ENCODE measurements around the gene IL1RAP. TPM values are rescaled to one million over a fixed set of nuclear protein-coding genes. Genes with fewer than 3 reads are reported as not detected.

The IL1RAP gene
- total and polyA plus RNA-seq, 2 experiments from 2014 or later, result 3.6 to 5.0 TPM

DNA sequence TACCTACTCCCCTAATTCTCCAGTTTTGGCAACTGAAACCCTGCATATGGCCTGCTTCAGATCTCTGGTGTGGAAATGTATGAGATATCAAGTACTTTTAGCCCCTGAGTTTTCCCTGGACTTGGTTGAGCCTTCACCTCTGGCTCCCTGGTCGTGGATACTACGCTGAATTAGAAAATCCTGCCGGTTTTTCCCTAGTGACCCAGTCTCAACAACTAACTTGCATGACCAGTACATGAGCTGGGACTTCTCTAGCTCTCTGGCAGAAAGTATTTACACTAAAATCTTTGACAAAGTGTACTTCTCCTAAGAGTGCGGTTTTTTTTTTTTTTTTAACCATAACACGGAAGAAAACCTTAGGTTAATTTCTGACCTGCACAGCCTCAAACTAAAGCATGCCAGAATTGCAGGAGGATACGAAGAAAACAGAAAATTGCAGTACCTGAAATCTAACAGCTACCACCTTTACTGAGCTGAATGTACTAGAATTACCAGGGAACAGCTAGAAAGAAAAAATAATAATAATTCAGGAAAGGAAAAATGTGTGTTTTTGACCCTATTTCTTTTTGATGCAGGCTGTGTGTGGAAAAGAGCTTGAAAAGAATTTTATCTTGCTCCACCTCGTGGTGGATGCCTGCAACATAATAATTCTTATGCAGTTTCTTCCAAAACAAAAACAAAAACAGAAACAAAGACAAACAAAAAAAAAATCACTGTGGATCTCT, 183.1 kb downstream of the IL1RAP start:
- no peaks in the 10 kb centered on the region for H3K36me3 ChIP-seq (ENCODE audit: insufficient read depth)
- H3K4me3 Mint-ChIP-seq, result no peak overlapping the region
- peak; percentile 62 for DNase-seq (ENCODE audit: low spot score)

DNA sequence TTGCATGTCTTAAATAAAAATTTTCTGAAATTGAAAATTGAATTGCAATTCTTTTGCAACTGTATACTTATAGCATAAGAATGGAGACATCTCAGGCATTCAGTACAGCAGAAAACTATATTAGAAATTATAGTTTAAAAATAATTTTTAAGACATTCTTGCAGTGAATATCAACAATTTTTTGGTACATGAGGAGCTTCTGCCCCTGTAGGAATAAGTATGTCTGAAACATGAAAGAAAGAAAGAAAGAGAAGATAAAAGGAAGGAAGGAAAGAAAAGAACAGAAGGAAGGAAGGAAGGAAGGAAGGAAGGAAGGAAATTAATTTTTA, 183.6 kb downstream of the IL1RAP start:
- no peaks in the 10 kb centered on the region for H4K20me1 ChIP-seq (replicated peaks; ENCODE audit: insufficient read depth)
- no peaks in the 10 kb centered on the region for H3K27me3 Mint-ChIP-seq (ENCODE audit: insufficient read depth, low read depth, poor library complexity)
- H3K9me2 ChIP-seq (ENCODE audit: insufficient read depth), result 0 out of 2 replicates have a peak, but pooled peaks cover 9% of the 10 kb centered on the region
- no peak overlapping the region; the same call in 1 of the 2 replicates for H3K27ac Mint-ChIP-seq
- H2AFZ ChIP-seq, result no peak overlapping the region
- no peaks in the 10 kb centered on the region for H3K36me3 Mint-ChIP-seq (ENCODE audit: low read depth)
- no peak overlapping the region for H3K4me2 ChIP-seq
- H3K27me3 ChIP-seq (ENCODE audit: insufficient read depth), result no peaks in the 10 kb centered on the region
- peaks cover 5% of the 10 kb centered on the region; the same call in 2 of the 3 replicates for H3K4me1 Mint-ChIP-seq
- H3K4me3 Mint-ChIP-seq, result no peak overlapping the region
- no peaks in the 10 kb centered on the region for H3F3A ChIP-seq (replicated peaks; ENCODE audit: low read depth)
- ATAC-seq (no peak), DNase-seq (ENCODE audit: low spot score) (no peak)
- H3K79me2 ChIP-seq (replicated peaks; ENCODE audit: insufficient read depth), result no peaks in the 10 kb centered on the region
- no peaks in the 10 kb centered on the region for H3K9me3 Mint-ChIP-seq
- H3K4me1 ChIP-seq (ENCODE audit: insufficient read depth), result no peaks in the 10 kb centered on the region; the same call in 1 of the 2 replicates
- no peak overlapping the region for H3K27ac ChIP-seq (ENCODE audit: low read depth)
- H3K36me3 ChIP-seq (ENCODE audit: insufficient read depth), result no peaks in the 10 kb centered on the region
- no peak overlapping the region for H3K4me3 ChIP-seq
- no peak for TF ChIP-seq CREB1 (CRISPR knock-in tag; IDR thresholded peaks at IDR 0.05; ENCODE audit: low read depth)
- no peak for TF ChIP-seq EZH2phosphoT487 (IDR thresholded peaks at IDR 0.05; ENCODE audit: unreplicated experiment)
- TF ChIP-seq, protein P1, sequence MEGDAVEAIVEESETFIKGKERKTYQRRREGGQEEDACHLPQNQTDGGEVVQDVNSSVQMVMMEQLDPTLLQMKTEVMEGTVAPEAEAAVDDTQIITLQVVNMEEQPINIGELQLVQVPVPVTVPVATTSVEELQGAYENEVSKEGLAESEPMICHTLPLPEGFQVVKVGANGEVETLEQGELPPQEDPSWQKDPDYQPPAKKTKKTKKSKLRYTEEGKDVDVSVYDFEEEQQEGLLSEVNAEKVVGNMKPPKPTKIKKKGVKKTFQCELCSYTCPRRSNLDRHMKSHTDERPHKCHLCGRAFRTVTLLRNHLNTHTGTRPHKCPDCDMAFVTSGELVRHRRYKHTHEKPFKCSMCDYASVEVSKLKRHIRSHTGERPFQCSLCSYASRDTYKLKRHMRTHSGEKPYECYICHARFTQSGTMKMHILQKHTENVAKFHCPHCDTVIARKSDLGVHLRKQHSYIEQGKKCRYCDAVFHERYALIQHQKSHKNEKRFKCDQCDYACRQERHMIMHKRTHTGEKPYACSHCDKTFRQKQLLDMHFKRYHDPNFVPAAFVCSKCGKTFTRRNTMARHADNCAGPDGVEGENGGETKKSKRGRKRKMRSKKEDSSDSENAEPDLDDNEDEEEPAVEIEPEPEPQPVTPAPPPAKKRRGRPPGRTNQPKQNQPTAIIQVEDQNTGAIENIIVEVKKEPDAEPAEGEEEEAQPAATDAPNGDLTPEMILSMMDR (conservative IDR thresholded peaks at IDR 0.05; ENCODE audit: low read depth in 2 of 2), result no peak
- TF ChIP-seq POLR2AphosphoS5 (IDR thresholded peaks at IDR 0.05; ENCODE audit: low read depth), result no peak
- TF ChIP-seq, protein P2, sequence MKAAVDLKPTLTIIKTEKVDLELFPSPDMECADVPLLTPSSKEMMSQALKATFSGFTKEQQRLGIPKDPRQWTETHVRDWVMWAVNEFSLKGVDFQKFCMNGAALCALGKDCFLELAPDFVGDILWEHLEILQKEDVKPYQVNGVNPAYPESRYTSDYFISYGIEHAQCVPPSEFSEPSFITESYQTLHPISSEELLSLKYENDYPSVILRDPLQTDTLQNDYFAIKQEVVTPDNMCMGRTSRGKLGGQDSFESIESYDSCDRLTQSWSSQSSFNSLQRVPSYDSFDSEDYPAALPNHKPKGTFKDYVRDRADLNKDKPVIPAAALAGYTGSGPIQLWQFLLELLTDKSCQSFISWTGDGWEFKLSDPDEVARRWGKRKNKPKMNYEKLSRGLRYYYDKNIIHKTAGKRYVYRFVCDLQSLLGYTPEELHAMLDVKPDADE (IDR thresholded peaks at IDR 0.05), result no peak
- TF ChIP-seq, protein P3, sequence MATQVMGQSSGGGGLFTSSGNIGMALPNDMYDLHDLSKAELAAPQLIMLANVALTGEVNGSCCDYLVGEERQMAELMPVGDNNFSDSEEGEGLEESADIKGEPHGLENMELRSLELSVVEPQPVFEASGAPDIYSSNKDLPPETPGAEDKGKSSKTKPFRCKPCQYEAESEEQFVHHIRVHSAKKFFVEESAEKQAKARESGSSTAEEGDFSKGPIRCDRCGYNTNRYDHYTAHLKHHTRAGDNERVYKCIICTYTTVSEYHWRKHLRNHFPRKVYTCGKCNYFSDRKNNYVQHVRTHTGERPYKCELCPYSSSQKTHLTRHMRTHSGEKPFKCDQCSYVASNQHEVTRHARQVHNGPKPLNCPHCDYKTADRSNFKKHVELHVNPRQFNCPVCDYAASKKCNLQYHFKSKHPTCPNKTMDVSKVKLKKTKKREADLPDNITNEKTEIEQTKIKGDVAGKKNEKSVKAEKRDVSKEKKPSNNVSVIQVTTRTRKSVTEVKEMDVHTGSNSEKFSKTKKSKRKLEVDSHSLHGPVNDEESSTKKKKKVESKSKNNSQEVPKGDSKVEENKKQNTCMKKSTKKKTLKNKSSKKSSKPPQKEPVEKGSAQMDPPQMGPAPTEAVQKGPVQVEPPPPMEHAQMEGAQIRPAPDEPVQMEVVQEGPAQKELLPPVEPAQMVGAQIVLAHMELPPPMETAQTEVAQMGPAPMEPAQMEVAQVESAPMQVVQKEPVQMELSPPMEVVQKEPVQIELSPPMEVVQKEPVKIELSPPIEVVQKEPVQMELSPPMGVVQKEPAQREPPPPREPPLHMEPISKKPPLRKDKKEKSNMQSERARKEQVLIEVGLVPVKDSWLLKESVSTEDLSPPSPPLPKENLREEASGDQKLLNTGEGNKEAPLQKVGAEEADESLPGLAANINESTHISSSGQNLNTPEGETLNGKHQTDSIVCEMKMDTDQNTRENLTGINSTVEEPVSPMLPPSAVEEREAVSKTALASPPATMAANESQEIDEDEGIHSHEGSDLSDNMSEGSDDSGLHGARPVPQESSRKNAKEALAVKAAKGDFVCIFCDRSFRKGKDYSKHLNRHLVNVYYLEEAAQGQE (IDR thresholded peaks at IDR 0.05; ENCODE audit: unreplicated experiment), result no peak
- TF ChIP-seq ZNF114 (CRISPR knock-in tag; IDR thresholded peaks at IDR 0.05), result no peak
- no peak for TF ChIP-seq EZH2 (IDR thresholded peaks at IDR 0.05; ENCODE audit: low read depth, unreplicated experiment)

More for the DNA sequence above, 183.1 kb downstream of the IL1RAP start:
- peak; percentile 36; the same call in 2 of the 3 replicates for ATAC-seq
- Histone ChIP-seq H3K27me3 (ENCODE audit: insufficient read depth) (no peaks in the 10 kb centered on the region), H3K4me3 (no peak overlapping the region), H3K4me2 (no peak overlapping the region), H3F3A (replicated peaks; ENCODE audit: low read depth) (no peaks in the 10 kb centered on the region), H4K20me1 (replicated peaks; ENCODE audit: insufficient read depth) (no peaks in the 10 kb centered on the region), H3K79me2 (replicated peaks; ENCODE audit: insufficient read depth) (no peaks in the 10 kb centered on the region), H3K4me1 (ENCODE audit: insufficient read depth) (no peaks in the 10 kb centered on the region; the same call in 1 of the 2 replicates), H2AFZ (peak overlapping the region; percentile 90), H3K27ac (ENCODE audit: low read depth) (no peak overlapping the region), H3K9me2 (ENCODE audit: insufficient read depth) (0 out of 2 replicates have a peak, but pooled peaks cover 12% of the 10 kb centered on the region)
- H3K9me3 Mint-ChIP-seq, result no peaks in the 10 kb centered on the region
- H3K27ac Mint-ChIP-seq, result peak overlapping the region; percentile 22; the same call in 1 of the 2 replicates
- TF ChIP-seq EZH2 (IDR thresholded peaks at IDR 0.05; ENCODE audit: low read depth, unreplicated experiment), result no peak
- TF ChIP-seq, protein P1 (conservative IDR thresholded peaks at IDR 0.05; ENCODE audit: low read depth in 2 of 2), result peak; percentile 50 to 69
- no peaks in the 10 kb centered on the region for H3K27me3 Mint-ChIP-seq (ENCODE audit: insufficient read depth, low read depth, poor library complexity)
- peaks cover 5% of the 10 kb centered on the region; the same call in 2 of the 3 replicates for H3K4me1 Mint-ChIP-seq
- H3K36me3 Mint-ChIP-seq (ENCODE audit: low read depth), result no peaks in the 10 kb centered on the region
